HepG2 (cell line): Measurements from ENCODE around the gene OPRL1.
"Not testable (repeated sequence)": the region's sequence is repeated elsewhere in the genome, so short reads cannot be mapped to it uniquely, and the experiment has no call there.

Experiments used
- HMG20A ChIP-seq: IDR thresholded peaks from 2 replicates; pipeline ENCODE4 v1.6.1; 2016; ENCODE audit warnings: borderline replicate concordance
- MXI1 ChIP-seq: IDR thresholded peaks from 3 replicates; pipeline ENCODE4 v1.6.1; 2012; ENCODE audit warnings: low read depth, low read length, inconsistent platforms, borderline replicate concordance
- NCOR1 ChIP-seq: fragments of 200-600 bp; sonication (generic); IDR thresholded peaks from 2 replicates; pipeline ENCODE4 v1.7.0; 2017; ENCODE audit warnings: antibody characterized with exemption, low read length, borderline replicate concordance
- POLR2AphosphoS5 ChIP-seq: IDR thresholded peaks from 2 replicates; pipeline ENCODE4 v1.6.1; 2012; ENCODE audit warnings: low read depth, low read length
- RFX1 ChIP-seq: fragments of 450-650 bp; IDR thresholded peaks from 2 replicates; pipeline ENCODE4 v1.6.1; 2017
- SRSF9 ChIP-seq: fragments of 200-400 bp; formaldehyde crosslinking; IDR thresholded peaks from 2 replicates; pipeline ENCODE4 v1.6.1; 2018; ENCODE audit warnings: borderline replicate concordance, mild to moderate bottlenecking, low read depth, low read length; ENCODE audit not compliant: insufficient read depth, poor library complexity, severe bottlenecking
- ZNF282 ChIP-seq: fragments of 450-650 bp; IDR thresholded peaks from 2 replicates; pipeline ENCODE4 v1.6.1; 2018; ENCODE audit not compliant: partially characterized antibody
- ZNF567 ChIP-seq: sonication (generic); formaldehyde crosslinking; IDR thresholded peaks from 2 replicates; pipeline ENCODE4 v1.8.1; 2023; ENCODE audit warnings: mild to moderate bottlenecking, missing genetic modification reagents, borderline replicate concordance
- ZZZ3 ChIP-seq: sonication (generic); formaldehyde crosslinking; IDR thresholded peaks from 2 replicates; pipeline ENCODE4 v1.4.0; 2020; ENCODE audit warnings: missing genetic modification reagents, mild to moderate bottlenecking, borderline replicate concordance
- TF ChIP-seq, protein P1 (sequence below), 2 experiments: fragments of 450-650 bp in 1 of 2; sonication (generic) in 1 of 2; formaldehyde crosslinking; IDR thresholded peaks; 2 replicates each; pipeline versions ENCODE4 v1.5.0 to v1.8.0; 2020 to 2022; ENCODE audit warnings: mild to moderate bottlenecking in 1 of 2, missing genetic modification reagents in 1 of 2

DNA sequence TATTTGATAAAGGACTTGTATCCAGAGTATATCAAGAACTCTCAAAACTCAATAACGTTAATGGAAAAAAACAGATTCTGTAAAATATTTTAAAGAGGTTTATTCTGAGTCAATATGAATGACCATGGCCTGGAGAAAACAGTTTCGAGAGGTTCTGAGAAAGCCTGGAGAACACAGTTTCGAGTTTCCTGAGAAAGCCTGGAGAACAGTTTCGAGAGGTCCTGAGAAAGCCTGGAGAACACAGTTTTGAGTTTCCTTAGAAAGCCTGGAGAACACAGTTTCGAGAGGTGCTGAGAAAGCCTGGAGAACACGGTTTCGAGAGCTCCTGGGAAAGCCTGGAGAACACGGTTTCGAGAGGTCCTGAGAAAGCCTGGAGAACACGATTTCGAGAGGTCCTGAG, 43.0 kb downstream of the OPRL1 start:
- TF ChIP-seq, protein P1, sequence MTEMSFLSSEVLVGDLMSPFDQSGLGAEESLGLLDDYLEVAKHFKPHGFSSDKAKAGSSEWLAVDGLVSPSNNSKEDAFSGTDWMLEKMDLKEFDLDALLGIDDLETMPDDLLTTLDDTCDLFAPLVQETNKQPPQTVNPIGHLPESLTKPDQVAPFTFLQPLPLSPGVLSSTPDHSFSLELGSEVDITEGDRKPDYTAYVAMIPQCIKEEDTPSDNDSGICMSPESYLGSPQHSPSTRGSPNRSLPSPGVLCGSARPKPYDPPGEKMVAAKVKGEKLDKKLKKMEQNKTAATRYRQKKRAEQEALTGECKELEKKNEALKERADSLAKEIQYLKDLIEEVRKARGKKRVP (CRISPR knock-in tag; IDR thresholded peaks at IDR 0.05) = not testable (repeated sequence)
- not testable (repeated sequence) for TF ChIP-seq HMG20A (CRISPR knock-in tag); SRSF9; ZZZ3 (CRISPR knock-in tag); ZNF282; RFX1; ZNF567 (CRISPR knock-in tag); MXI1; POLR2AphosphoS5; NCOR1
